Dedifferentiated amniotic fluid mesenchymal stem cell (primary cell): ENCODE measurements around the gene PARP8.

Experiments used
- DNase-seq: peaks from one replicate; pipeline ENCODE4 v3.0.0-alpha.2; 2016; ENCODE audit errors: extremely low spot score

Gene PARP8

DNA sequence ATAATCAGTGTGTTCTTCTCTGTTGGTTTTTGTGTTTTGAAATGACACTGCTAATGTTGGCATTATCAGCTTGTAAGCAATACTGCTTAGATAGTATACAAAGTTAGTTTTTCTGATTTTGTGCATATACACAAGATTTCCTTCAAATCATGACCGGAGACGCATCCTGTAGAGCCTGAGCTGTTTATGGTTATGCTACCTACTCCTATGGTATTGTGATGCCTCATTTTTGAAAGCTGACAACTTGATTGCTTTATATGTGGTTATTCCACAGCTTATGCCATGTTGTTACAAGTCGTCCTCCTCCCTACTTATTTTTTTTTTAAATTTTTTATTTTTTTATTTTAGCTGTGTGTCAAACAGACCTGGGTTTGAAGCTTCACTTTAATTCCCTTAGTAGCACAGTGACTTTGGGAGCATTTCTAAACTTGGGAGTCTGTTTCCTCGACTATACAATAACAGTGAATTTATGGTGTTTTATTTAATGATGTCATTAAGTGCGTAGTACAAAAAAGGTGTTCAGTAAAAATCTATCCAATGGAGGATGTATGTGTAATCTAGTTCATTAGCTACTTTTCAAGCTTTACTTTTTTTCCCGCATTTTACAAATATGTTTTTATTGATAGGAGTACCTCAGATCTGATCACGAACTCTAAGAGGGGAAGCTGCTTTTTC, 59.5 kb downstream of the PARP8 start:
- no peak for DNase-seq

DNA sequence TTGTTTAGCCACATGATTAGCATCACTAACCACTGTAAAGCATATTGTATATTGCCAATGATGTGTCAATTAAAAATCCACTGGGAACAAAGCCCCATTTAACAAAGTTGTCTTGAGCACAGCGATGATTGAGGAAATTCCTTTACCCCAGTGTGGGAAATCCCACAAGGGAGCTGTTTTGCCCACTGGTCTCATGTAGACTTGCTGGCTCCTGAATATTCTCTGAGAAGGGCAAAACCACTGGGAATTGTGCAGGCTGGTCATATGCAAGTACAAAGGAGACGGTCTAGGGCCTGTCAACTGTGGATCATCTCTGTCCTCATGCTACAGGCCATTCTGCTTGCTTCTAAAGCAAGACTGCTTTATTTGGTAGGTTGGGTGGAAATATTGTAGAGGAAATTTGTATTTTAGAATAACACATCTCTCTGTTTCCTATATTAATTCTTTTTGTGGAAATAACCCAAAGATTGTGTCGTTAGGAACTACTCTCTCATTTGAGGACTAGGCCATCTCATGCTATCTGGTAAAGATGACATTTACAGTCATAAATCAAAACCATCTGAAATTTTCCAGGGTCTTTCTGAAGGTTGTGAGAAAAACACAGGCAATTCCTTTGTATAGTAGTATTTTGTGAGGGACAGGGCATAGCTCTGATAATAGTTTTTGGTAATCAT, 60.2 kb downstream of the PARP8 start:
- DNase-seq = no peak

DNA sequence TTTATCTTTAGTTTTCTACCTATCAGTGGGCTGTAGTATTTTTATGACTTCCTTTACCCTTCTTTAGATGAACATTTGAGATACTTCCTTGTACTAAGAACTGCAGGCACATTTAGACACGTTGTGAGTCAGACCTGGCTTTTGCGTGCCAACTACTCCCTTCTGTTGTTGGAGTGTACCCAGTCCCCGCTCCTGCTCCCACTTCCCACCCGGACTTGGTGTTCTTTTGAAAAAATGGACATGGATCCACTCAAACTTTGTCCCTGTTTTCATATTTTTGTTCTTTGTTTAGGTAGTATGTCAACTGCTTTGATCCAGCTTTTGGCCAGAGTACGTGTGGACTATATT, 60.7 kb downstream of the PARP8 start:
- DNase-seq = no peak

DNA sequence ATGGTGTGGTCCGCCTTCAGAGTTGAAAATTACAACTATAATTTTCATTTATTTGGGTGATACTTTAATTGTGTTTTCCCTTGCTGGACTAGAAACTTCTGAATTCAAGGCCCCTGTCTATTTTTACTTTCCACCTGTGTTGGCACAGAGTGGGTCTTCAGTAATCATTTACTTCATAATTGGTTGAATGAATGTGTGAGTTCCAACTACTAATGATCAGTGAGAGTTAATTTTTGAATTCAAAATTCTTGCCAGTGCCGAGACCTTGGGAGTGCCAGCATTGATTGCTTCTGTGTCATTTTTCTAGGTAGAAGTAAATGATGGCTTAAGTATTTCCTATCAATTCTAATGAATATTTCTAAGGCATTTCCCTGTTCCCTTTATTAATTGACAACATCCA, 61.4 kb downstream of the PARP8 start:
- no peak for DNase-seq

DNA sequence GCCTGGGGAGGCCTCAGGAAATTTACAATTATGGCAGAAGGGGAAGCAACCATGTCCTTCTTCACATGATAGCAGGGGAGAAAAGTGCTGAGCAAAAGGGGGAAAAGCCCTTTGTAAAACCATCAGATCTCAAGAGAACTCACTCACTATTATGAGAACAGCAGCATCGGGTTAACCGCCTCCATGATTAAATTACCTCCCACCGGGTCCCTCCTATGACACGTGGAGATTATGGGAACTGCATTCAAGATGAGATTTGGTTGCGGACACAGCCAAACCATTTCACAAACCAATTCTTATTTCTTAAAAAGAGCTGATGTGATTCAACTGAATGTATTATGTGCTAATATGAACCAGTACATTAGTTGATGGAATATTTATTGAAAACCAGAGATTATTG, 63.9 kb downstream of the PARP8 start:
- no peak for DNase-seq

DNA sequence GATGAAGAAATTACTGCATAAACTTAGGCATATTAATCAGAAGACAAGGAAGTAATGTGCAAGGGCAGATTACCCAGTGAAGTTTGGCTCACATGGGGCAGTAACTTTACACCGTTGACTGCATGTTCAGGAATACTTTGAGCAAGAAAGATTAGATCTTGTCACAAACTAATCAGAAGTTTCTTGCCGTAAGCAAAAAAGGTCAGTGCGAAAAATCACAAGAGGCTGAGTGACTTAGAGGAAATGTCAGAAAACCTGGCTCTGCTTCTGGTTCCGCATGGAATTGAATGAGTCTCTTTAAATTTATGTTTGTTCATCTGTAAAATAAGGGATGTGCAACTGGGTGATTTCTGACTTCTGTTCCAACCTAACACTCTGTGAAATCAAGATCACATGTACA, 64.4 kb downstream of the PARP8 start:
- no peak for DNase-seq

DNA sequence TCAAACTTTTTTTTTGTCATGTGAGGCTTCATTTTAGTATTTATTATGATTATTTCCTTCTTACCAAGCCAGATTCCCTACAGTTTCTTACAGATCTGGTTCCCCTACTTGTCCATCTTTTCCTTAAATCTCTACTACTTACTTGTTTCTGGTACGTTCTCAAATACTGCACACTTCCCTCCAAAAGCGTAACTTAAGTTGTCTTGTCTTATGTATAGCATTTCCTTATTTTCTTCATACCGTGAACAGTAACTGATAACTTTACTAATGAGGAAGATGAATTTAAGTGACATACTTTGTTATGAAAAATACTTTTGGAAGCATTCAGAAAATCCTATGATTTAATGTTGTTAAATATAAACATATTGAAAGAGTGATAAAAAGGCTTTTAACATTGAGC, 67.3 kb downstream of the PARP8 start:
- no peak for DNase-seq

DNA sequence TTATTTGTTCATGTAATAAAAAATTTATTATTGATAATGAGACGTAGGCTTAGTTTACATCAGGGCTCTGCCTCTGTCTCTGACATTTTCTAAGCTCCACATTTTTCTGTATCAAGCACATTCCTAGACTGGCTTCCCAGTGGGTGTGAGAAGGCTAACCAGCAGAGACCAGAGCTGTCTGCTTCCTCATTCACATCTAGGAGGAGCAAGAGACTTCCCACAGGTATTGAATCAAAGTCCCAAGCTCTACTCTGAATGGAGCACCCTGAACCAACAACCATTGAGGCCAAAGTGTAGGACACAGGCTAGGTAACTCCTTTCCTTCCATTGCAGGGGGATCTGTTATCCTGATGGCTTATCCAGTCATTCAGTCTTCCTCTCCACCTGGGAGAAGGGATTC, 72.4 kb downstream of the PARP8 start:
- no peak for DNase-seq

DNA sequence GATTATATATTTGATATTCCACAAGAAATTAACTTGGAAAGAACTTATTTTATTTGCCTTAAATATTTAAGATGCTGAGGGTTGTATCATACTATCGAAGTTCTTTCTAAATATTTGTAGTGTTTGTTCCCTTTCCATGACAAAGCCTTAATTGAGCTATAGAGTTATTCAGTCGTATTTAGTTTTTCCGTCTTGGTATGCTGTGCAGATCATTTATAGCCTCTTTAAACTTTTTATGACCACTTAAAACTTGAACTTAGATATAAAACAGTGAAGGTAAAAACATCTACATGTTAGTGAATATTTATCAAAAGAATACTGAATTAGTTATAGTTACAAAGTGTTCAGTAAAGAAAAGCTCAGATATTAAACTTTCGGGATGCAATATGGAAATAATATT, 74.4 kb downstream of the PARP8 start:
- no peak for DNase-seq

DNA sequence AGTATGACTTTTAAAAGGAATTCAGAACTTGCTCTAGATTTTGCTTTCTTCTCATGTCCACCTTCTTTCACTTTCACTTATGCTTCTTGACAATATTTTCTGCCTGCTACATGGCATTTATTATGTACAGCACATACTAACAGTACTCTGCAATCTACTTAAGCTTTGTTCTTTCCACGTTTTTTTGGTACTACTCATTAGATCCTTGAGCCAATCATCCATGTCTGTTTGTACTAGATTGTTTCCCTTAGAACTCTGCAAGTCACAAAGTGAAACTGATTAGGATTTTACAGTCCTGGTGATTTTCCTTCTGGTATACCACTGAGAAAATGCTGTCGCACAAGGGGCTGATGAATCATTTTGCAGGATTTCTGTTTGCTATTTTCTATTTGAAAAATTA, 78.3 kb downstream of the PARP8 start:
- DNase-seq = no peak

DNA sequence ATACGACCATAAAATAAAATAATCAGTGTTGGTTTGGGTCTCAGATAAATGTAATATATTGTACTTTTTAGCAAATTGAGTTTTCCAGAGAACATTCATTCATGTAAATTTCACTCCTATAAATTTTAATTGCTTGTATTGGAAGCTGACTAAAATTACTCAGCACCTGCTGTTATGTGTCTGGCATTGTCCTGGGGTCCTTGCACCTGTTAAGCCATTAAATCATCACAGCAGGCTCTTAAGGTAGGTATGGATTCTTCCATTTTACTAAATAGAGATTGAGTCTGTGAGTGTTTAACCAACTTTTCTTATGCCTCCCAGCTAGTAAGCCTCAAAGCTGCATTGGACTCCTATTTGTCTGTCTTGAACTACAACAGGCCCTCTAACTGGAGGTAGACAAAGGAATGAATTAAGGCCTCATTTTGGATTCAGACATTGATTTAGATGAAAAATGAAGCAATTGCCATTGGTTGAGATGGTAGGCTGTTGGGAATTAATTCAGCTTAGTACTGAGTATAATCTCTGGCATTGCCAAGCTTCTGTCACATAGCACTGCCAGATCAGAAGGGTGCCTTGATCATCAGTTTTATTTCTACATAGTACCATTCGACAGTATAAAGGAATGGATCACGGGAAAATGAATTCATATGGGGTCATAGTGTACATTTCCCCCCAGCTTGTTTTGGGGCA, 78.9 kb downstream of the PARP8 start:
- no peak for DNase-seq

DNA sequence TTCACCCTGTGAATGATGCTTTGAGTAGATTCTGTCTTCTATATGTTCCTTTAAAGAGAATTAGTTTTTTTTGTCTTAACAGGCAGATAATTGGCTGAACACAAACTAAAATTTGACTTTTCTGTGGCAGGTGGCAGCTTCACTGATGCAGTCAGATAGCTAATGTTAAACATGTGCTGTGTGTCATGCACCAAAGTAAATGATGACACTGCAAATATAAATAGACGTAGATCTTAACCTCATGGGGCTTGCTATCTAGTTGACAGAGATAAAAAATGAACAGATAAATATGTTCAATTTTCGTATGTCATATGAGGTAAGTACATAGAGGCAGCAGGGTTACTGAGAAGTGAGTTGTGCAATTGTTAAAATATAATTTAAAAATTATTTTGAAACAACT, 82.7 kb downstream of the PARP8 start:
- DNase-seq = no peak

DNA sequence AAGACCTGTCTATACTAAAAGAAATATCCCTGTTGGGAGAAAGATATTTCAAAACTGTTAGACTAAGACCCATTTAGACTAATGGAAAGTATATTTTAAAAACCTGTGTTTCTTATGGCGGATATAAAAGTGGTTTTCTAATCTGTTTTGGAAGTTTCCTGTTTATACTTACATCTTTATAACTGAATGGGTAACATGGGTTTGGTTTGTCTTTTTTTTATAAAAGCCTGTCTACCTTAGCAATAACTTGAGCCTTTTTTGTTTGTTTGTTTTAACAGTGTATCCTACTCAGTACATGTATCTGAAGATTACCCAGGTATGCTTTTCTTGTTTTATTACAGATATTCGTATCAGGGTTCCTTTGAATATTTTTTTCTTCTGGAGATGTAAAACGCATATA, 83.4 kb downstream of the PARP8 start:
- DNase-seq = no peak

DNA sequence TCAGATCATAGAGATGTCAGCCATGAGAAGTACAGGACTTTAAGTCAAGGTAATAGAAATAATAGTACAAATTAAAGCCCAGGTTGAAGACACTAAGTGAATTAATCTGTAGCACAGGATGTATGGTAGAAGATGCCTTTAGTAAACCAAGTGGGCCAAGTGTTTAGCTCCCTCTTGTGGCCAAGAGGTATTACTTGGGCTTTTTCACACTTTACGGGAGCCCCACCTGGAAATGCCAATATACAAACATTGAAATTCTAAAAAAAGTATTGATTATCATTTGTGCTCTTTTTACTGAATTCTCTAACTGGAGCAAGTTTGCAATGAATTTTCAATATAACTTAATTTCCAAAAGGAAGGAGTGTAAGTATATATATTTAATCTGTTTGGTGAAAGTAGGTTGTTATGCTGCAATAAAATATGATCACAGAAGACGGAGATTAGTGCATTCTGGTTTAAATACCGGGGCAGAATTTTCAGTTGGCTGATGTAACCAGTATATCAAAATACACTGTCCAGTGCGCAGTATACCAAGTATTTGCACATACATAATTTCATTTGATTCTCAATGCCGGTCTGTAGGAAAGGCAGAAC, 84.7 kb downstream of the PARP8 start:
- no peak for DNase-seq

DNA sequence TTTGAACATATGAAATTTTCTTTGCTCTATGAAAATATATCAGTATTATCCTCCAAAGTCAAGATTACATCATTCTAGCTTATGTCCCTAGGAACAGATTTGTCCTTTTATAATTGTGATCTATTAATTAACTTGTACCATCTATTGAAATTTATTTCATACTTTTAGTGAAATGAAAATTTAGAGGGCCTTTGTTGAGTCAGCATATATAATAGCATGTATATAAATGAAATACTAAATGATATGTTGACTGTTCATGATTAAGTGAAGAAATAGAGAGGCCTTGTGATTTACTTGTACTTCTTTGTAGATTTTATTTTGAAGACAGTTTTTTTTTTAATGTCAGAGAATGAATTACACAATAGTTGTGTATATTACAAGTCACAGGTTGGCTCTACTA, 86.4 kb downstream of the PARP8 start:
- no peak for DNase-seq

DNA sequence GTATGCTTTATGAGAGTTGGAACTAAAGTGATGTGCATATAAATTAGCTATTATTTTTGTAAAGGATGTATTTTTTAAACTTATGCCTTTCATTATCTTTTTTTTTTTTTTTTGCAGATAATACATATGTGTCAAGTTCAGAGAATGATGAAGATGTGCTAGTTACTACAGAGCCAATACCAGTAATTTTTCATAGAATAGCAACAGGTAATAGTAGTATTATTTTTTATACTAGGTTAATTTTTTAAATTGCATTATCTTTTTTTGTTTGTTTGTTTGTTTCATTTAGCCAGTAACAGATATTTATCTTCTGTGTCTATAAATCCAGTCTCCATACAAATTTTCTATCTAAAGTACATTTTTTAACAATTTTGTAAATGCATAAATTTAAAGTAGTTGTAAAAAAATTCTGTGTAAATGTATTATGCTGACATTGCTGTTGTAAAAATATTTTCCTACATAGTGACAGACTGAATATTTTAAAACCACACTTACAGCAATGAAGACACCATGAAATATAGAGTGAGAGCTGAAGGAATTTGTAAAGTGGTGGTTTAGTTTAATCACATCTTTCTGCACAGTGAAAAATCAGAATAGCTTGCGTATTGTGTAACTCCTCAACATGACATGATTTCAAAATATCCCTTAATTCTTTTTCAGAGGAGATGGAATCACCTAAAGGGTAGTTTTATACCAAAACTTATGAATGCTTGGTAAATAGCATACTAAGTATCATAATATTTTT, 93.3 kb downstream of the PARP8 start:
- no peak for DNase-seq

DNA sequence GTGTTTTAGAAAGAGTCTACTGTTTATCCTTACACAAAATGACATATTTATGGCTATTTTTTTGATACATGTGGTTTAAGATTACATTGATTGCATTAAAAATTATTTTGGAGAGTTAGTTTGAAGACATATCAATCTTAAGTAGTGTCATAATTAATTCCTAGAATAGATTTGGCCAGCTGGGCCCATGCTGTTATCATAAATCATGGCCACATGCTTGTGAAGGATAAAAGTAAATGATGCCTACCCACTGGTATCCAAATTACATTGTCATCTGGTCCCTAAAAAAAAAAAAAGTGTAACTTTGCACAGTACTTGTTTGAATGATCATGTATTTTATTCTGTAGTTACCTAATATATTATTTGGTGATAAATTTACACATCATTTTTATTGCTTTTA, 96.9 kb downstream of the PARP8 start:
- DNase-seq = no peak

DNA sequence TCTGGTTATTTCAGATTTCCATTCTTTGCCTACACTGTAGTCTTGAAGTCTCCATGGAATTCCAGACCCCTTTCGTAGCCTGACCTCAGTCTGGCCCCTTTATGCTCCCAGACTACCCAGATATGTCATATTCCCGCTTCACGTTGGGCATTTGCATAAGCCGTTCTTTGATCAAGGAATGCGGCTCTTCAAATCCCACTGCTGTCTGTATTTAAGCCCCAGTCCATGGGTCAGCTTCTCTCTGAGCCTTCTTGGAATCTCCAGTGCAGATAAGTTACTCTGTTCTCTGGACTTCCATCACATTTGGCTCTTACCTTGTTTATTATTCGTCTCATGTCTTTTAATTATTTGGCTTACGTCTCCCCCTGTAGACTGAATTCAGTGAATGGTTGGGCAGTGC, 97.4 kb downstream of the PARP8 start:
- DNase-seq = no peak

DNA sequence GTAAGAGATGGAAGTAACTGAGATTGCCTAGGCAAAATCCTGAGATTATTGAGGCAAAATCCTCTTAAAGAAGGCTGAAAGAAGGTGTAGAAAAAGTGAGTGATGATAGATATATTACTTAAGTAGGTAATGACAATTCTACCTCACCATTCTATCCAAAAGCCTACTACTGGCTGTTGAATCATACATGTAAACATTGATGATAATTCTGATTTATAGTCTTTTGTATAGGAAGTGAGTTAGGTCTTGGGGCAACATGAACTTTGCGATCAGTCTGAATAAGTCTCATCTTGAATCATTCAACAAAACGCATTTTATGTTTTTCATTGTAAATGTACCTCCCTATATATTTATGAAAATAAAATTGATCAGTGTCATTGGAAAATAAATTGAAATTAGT, 99.6 kb downstream of the PARP8 start:
- DNase-seq = no peak

DNA sequence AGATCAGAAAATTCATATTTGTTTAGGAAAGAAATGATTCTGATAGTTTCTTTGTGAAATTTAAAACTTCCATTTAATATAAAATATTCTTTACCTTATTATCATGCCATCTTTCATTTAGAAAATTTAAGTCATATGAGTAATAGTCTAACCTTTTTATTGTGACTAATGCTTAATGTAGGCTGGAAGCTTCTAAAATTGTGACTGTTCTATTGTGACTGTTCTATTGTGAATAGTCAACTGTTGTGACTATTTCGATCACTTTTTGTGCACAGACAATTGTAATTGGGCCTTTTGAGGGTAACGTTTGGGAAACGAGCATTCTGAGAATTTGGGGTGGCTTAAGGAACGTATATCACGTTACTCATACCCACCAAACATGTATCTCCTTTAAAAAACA, 100.0 kb downstream of the PARP8 start:
- no peak for DNase-seq

DNA sequence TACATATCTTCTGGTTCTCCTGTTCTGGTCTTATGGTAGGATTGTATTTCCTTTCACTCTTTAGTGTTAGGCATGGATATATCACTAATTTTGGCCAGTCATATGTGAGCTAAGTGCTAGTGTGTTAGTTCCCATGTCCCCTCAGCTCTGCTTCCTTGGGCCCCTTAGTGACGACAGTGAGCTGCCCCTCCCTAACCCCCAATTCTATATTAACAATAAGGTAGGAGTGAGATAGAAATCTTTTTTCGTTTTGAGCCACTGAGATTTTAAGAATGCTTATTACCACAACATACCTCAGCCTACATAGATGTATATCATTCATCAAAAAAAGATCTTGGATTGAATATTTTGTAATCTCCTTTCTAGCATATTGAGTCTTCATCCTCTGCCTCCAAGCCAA, 100.5 kb downstream of the PARP8 start:
- DNase-seq = no peak

DNA sequence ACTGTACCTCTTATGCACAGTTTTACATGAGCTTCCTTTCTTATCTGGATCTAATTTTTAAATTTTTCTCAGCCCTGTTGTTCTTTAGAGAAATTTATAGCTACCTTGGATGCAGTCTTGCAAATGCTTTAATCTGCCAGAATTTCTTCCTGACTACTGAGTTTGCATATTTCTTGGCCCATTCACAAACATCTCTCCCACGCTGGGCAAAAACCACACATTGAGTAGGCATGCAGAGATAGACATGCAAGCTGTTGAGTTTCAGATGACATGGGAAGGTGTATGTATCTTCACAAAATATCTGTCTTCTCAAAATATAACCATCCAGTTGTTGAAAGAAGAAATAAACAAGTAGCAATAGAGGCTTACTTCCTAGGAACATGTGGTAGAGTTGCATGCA, 101.2 kb downstream of the PARP8 start:
- no peak for DNase-seq
